ENCODE data around the gene SGK1.

- TF ChIP-seq, protein P1, sequence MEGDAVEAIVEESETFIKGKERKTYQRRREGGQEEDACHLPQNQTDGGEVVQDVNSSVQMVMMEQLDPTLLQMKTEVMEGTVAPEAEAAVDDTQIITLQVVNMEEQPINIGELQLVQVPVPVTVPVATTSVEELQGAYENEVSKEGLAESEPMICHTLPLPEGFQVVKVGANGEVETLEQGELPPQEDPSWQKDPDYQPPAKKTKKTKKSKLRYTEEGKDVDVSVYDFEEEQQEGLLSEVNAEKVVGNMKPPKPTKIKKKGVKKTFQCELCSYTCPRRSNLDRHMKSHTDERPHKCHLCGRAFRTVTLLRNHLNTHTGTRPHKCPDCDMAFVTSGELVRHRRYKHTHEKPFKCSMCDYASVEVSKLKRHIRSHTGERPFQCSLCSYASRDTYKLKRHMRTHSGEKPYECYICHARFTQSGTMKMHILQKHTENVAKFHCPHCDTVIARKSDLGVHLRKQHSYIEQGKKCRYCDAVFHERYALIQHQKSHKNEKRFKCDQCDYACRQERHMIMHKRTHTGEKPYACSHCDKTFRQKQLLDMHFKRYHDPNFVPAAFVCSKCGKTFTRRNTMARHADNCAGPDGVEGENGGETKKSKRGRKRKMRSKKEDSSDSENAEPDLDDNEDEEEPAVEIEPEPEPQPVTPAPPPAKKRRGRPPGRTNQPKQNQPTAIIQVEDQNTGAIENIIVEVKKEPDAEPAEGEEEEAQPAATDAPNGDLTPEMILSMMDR (IDR thresholded peaks at IDR 0.05): no peak
- TF ChIP-seq EZH2phosphoT487 (IDR thresholded peaks at IDR 0.05): no peak
Observed at GRCh38 chr6:134173366-134173725, 144.6 kb downstream of the SGK1 start.
